HCT116 (cell line): ENCODE results near the gene ESF1. TPM values are rescaled to one million over a fixed set of nuclear protein-coding genes. Genes with fewer than 3 reads are reported as not detected.
A peak's percentile ranks its signal among the peaks of the same experiment; 100 is the strongest.

Experiments used
- ATAC-seq: fragments of 200-7000 bp; cut with Tn5 transposase; 2 replicates; pipeline ENCODE4 v1.9.1; 2020; ENCODE audit warnings: mild to moderate bottlenecking, moderate library complexity
- BruUV-seq: library from RNA; stranded (reverse); fragments of 400-500 nt; replicated peaks from 2 replicates; lab custom pipeline; 2021; lab: Mats Ljungman, UMichigan
- CTCF ChIA-PET: fragments of 300-600 bp; sonication (Branson Sonifier 250); formaldehyde crosslinking; loops from one replicate; lab custom pipeline; 2021; ENCODE audit warnings: antibody characterized with exemption; lab: Charles Lee
- POLR2A ChIA-PET: fragments of 300-600, 350-600 bp; sonication (Branson Sonifier 250); formaldehyde crosslinking; loops from one replicate; lab custom pipeline; 2021; ENCODE audit warnings: antibody characterized with exemption; lab: Charles Lee
- RAD21 ChIA-PET, 2 experiments: fragments of 300-600 bp; sonication (Branson Sonifier 250); formaldehyde crosslinking; loops; one replicate each; lab custom pipeline; 2023; ENCODE audit warnings: low total read pairs in 2 of 2; ENCODE audit not compliant: uncharacterized antibody in 2 of 2, unreplicated experiment in 2 of 2, low non-redundant PET in 1 of 2; lab: Charles Lee
- DNase-seq: peaks from one replicate; pipeline ENCODE4 v3.0.0-alpha.2; 2010; ENCODE audit warnings: low read depth, low spot score
- H2AFZ ChIP-seq: fragments of 200-600 bp; shearing (Covaris generic), sonication (generic); 2 replicates; pipeline ENCODE4 v1.6.1; 2017; ENCODE audit warnings: low read depth, mixed run types, mixed read lengths, antibody characterized with exemption, low read length; ENCODE audit not compliant: poor library complexity, severe bottlenecking
- H3K27ac ChIP-seq: 2 replicates; pipeline ENCODE4 v1.5.1; 2012; ENCODE audit warnings: low read depth, low read length
- H3K27me3 ChIP-seq: fragments of 200-600 bp; sonication (generic); 2 replicates; pipeline ENCODE4 v1.6.1; 2016; ENCODE audit warnings: mixed run types, low read length, mixed read lengths; ENCODE audit not compliant: insufficient read depth
- H3K36me3 ChIP-seq, 2 experiments: fragments of 200-500 bp in 1 of 2; fragments of 200-600 bp in 1 of 2; sonication (Bioruptor generic) in 1 of 2; sonication (generic) in 1 of 2; 2 replicates each; pipeline versions ENCODE4 v1.5.1 to v1.6.1; 2014 to 2016; ENCODE audit warnings: low read length in 2 of 2, inconsistent platforms in 1 of 2, mixed read lengths in 1 of 2, mixed run types in 1 of 2; ENCODE audit not compliant: insufficient read depth in 2 of 2, control insufficient read depth in 1 of 2
- H3K4me1 ChIP-seq, 2 experiments: fragments of 200-600 bp in 1 of 2; sonication (generic) in 1 of 2; 2 replicates each; pipeline versions ENCODE4 v1.5.1 to v1.6.1; 2012 to 2017; ENCODE audit warnings: low read length in 2 of 2, inconsistent platforms in 1 of 2, mild to moderate bottlenecking in 1 of 2, mixed read lengths in 1 of 2, mixed run types in 1 of 2, moderate library complexity in 1 of 2; ENCODE audit not compliant: insufficient read depth in 2 of 2, control insufficient read depth in 1 of 2
- H3K4me2 ChIP-seq: fragments of 200-600 bp; sonication (generic); 2 replicates; pipeline ENCODE4 v1.6.1; 2017; ENCODE audit warnings: mixed run types, low read length, mixed read lengths
- H3K4me3 ChIP-seq, 2 experiments: fragments of 200-600 bp in 1 of 2; sonication (generic) in 1 of 2; replicated peaks in 1 of 2; 2 replicates each; pipeline ENCODE4 v1.5.1; 2011 to 2016; ENCODE audit warnings: low read length in 2 of 2, control low read depth in 1 of 2, low read depth in 1 of 2, mild to moderate bottlenecking in 1 of 2, mixed read lengths in 1 of 2, mixed run types in 1 of 2
- H3K79me2 ChIP-seq: fragments of 200-600 bp; sonication (generic); 2 replicates; pipeline ENCODE4 v1.6.1; 2017; ENCODE audit warnings: mild to moderate bottlenecking, mixed run types, low read length, moderate library complexity, mixed read lengths; ENCODE audit not compliant: insufficient read depth
- H3K9ac ChIP-seq: fragments of 200-600 bp; sonication (generic); 2 replicates; pipeline ENCODE4 v1.6.1; 2016; ENCODE audit warnings: low read length, mixed read lengths
- H3K9me2 ChIP-seq: fragments of 200-600 bp; sonication (generic), shearing (Covaris generic); 2 replicates; pipeline ENCODE4 v1.6.1; 2017; ENCODE audit warnings: mixed run types, mild to moderate bottlenecking, moderate library complexity; ENCODE audit not compliant: insufficient read depth
- H3K9me3 ChIP-seq, 2 experiments: fragments of 200-500 bp in 1 of 2; fragments of 200-600 bp in 1 of 2; sonication (Bioruptor generic) in 1 of 2; sonication (generic) in 1 of 2; 2 replicates each; pipeline ENCODE4 v1.6.1; 2014 to 2017; ENCODE audit warnings: low read length in 2 of 2, mixed read lengths in 2 of 2, inconsistent platforms in 1 of 2, low read depth in 1 of 2, mild to moderate bottlenecking in 1 of 2, mixed run types in 1 of 2, moderate library complexity in 1 of 2; ENCODE audit not compliant: control insufficient read depth in 1 of 2, insufficient read depth in 1 of 2
- H4K20me1 ChIP-seq: fragments of 200-600 bp; sonication (generic), shearing (Covaris generic); 2 replicates; pipeline ENCODE4 v1.6.1; 2017; ENCODE audit warnings: mixed run types, mild to moderate bottlenecking, moderate library complexity; ENCODE audit not compliant: insufficient read depth
- CTCF ChIP-seq, 3 experiments: fragments of 200-600 bp in 1 of 3; sonication (generic) in 1 of 3; IDR thresholded peaks in 2 of 3; conservative IDR thresholded peaks in 1 of 3; 2 replicates each; pipeline ENCODE4 v1.5.1; 2012 to 2017; ENCODE audit warnings: low read depth in 2 of 3, low read length in 2 of 3, antibody characterized with exemption in 1 of 3, borderline replicate concordance in 1 of 3, control low read depth in 1 of 3, mild to moderate bottlenecking in 1 of 3, mixed read lengths in 1 of 3, mixed run types in 1 of 3, moderate library complexity in 1 of 3; ENCODE audit not compliant: insufficient read depth in 1 of 3
- JUND ChIP-seq: IDR thresholded peaks from 2 replicates; pipeline ENCODE4 v1.6.1; 2012
- MAX ChIP-seq: IDR thresholded peaks from 2 replicates; pipeline ENCODE4 v1.6.1; 2012
- intact Hi-C: fragments of 100-400 bp; cut with micrococcal nuclease; formaldehyde crosslinking; loops from 2 replicates; pipeline ENCODE4 v1.10.0; 2022
- total RNA-seq: library from RNA; stranded (reverse); gene quantifications from one replicate; pipeline ENCODE4 v1.2.1, GENCODE V29; 2021; ENCODE audit not compliant: unreplicated experiment

The ESF1 gene
- total RNA-seq, 1 experiment from 2014 or later, result 25.4 TPM

- intact Hi-C loops, result no loop called here
- Histone ChIP-seq H3K4me3 (no peak overlapping the region), H3K36me3 (no peaks in the 10 kb centered on the region), H3K4me2 (no peak overlapping the region), H3K9ac (no peak overlapping the region), H3K4me1 (no peaks in the 10 kb centered on the region), H3K27me3 (no peaks in the 10 kb centered on the region; the same call in 1 of the 2 replicates), H2AFZ (no peak overlapping the region), H3K79me2 (no peaks in the 10 kb centered on the region), H3K9me2 (no peaks in the 10 kb centered on the region), H3K9me3 (no peaks in the 10 kb centered on the region), H3K27ac (no peak overlapping the region), H4K20me1 (no peaks in the 10 kb centered on the region)
- TF ChIP-seq JUND, result no peak
- no TSS peak for BruUV-seq
- CTCF ChIA-PET, result no interaction called here
- ATAC-seq (no peak), DNase-seq (no peak)
- RAD21 ChIA-PET, result no interaction called here
- POLR2A ChIA-PET, result no interaction called here
Observed at GRCh38 chr20:13824459-13824858, 39.7 kb upstream of the ESF1 start.

DNA sequence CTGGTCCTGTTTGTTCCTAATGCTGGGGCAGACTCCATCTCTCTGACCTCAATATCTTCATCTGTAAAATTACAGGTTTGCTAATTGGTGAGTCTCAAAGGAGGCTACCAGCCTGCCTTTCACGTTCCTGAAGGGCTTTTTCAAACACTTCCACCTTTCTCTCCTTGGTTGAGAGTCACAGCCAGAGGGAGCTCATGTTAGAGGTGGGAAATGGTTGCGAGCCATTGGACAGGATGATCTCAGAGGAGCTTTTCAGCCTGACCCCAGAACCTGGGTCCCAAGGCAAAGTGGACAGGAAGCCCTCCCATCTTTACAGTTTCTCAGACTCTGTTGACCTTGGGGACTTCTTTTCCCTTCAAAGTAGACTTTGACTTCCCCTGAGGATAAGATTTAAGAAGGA lies 37.7 kb upstream of the ESF1 start:
- ChIA-PET CTCF (no interaction called here), POLR2A (no interaction called here), RAD21 (no interaction called here)
- 0 out of 6 replicates have a peak, but pooled peaks of 1 of the 3 experiments have one; percentile 3 for TF ChIP-seq CTCF (IDR thresholded peaks at IDR 0.05 in 2 of 3, conservative IDR thresholded peaks at IDR 0.05 in 1 of 3; ENCODE audit: borderline replicate concordance in 1 of 3, insufficient read depth in 1 of 3, low read depth in 2 of 3, low read length in 2 of 3)
- TF ChIP-seq MAX, result no peak
- no peak overlapping the region for H3K4me2 ChIP-seq
- DNase-seq, result no peak
- no peaks in the 10 kb centered on the region; the same call in 1 of the 2 replicates for H4K20me1 ChIP-seq
- H3K9me2 ChIP-seq, result no peaks in the 10 kb centered on the region
- H3K4me3 ChIP-seq, result no peak overlapping the region
- H3K27ac ChIP-seq, result no peak overlapping the region
- no peaks in the 10 kb centered on the region for H3K9me3 ChIP-seq
- H3K36me3 ChIP-seq, result peaks cover 4 to 7% of the 10 kb centered on the region in 2 experiments; a peak in 3 of 4 replicates
- ATAC-seq, result no peak; the same call in 1 of the 2 replicates
- no peaks in the 10 kb centered on the region for H3K79me2 ChIP-seq
- no peak overlapping the region for H2AFZ ChIP-seq
- no TSS peak for BruUV-seq
- H3K4me1 ChIP-seq, result no peaks in the 10 kb centered on the region
- no peak overlapping the region for H3K9ac ChIP-seq
- H3K27me3 ChIP-seq, result no peaks in the 10 kb centered on the region; the same call in 1 of the 2 replicates
- intact Hi-C loops, result no loop called here
